Hepatocyte (in vitro differentiated cells): Measurements from ENCODE around the gene BAIAP2L1. TPM values are rescaled to one million over a fixed set of nuclear protein-coding genes. Genes with fewer than 3 reads are reported as not detected.

Source experiments
- DNase-seq: peaks from one replicate; pipeline ENCODE4 v3.0.0-alpha.2; 2016; ENCODE audit warnings: low spot score
- H2AFZ ChIP-seq: fragments of 200-600 bp; sonication (generic); 2 replicates; pipeline ENCODE4 v1.6.0; 2016; ENCODE audit warnings: antibody characterized with exemption, mild to moderate bottlenecking
- H3K27ac ChIP-seq: fragments of 200-600 bp; sonication (generic); 2 replicates; pipeline ENCODE4 v1.5.1; 2016; ENCODE audit warnings: mild to moderate bottlenecking
- H3K27me3 ChIP-seq: fragments of 200-600 bp; sonication (generic); 2 replicates; pipeline ENCODE4 v1.6.1; 2016
- H3K36me3 ChIP-seq: fragments of 200-600 bp; sonication (generic); replicated peaks from 2 replicates; pipeline ENCODE4 v1.5.1; 2016; ENCODE audit warnings: low read depth; ENCODE audit not compliant: insufficient read depth
- H3K4me1 ChIP-seq: fragments of 200-600 bp; sonication (generic); 2 replicates; pipeline ENCODE4 v1.5.1; 2016; ENCODE audit warnings: mild to moderate bottlenecking, moderate library complexity; ENCODE audit not compliant: insufficient read depth
- H3K4me2 ChIP-seq: fragments of 200-600 bp; sonication (generic); 2 replicates; pipeline ENCODE4 v1.6.0; 2016
- H3K4me3 ChIP-seq: fragments of 200-600 bp; sonication (generic); 2 replicates; pipeline ENCODE4 v1.5.1; 2016; ENCODE audit warnings: mild to moderate bottlenecking
- H3K79me2 ChIP-seq: fragments of 200-600 bp; sonication (generic); 2 replicates; pipeline ENCODE4 v1.6.0; 2017; ENCODE audit warnings: mild to moderate bottlenecking
- H3K9me2 ChIP-seq: fragments of 200-600 bp; sonication (generic); replicated peaks from 2 replicates; pipeline ENCODE4 v1.6.0; 2017; ENCODE audit warnings: mild to moderate bottlenecking; ENCODE audit not compliant: insufficient read depth
- H3K9me3 ChIP-seq: fragments of 200-600 bp; sonication (generic); 2 replicates; pipeline ENCODE4 v1.5.1; 2016; ENCODE audit warnings: low read depth, mild to moderate bottlenecking
- H4K20me1 ChIP-seq: fragments of 200-600 bp; sonication (generic); 2 replicates; pipeline ENCODE4 v1.6.0; 2016; ENCODE audit warnings: mild to moderate bottlenecking; ENCODE audit not compliant: insufficient read depth, poor library complexity, severe bottlenecking
- EZH2 ChIP-seq: fragments of 200-600 bp; sonication (generic); IDR thresholded peaks from 2 replicates; pipeline ENCODE4 v1.6.1; 2016; ENCODE audit warnings: antibody characterized with exemption, mild to moderate bottlenecking, borderline replicate concordance
- EZH2phosphoT487 ChIP-seq: fragments of 200-600 bp; sonication (generic); IDR thresholded peaks from one replicate; pipeline ENCODE4 v1.6.1; 2018; ENCODE audit warnings: antibody characterized with exemption, mild to moderate bottlenecking, low read depth, moderate library complexity; ENCODE audit not compliant: unreplicated experiment, severe bottlenecking
- WGBS: methylation state at CpG from one replicate; pipeline ENCODE4 v1.1.6; 2016; ENCODE audit warnings: low lambda C conversion rate; ENCODE audit errors: missing lambda C conversion rate; 5-methylcytosine and 5-hydroxymethylcytosine counted together
- polyA plus RNA-seq: library from polyadenylated mRNA; unstranded; fragments of >200 nt; fragmentation: Nextera tagmentation; extraction: Ambion mirVana; gene quantifications from 2 replicates; pipeline ENCODE4 v1.2.1, GENCODE V29; 2016
- total RNA-seq: library from RNA; depleted of rRNA; stranded (reverse); fragments of >200 nt; gene quantifications from 2 replicates; pipeline ENCODE4 v1.2.3, GENCODE V29; 2014
- TF ChIP-seq, protein P1 (sequence below): fragments of 200-600 bp; sonication (generic); IDR thresholded peaks from 2 replicates; pipeline ENCODE4 v1.5.1; 2016; ENCODE audit warnings: antibody characterized with exemption, mild to moderate bottlenecking; ENCODE audit not compliant: poor library complexity

The BAIAP2L1 gene
- total and polyA plus RNA-seq, 2 experiments from 2014 or later = 25.4 to 32.0 TPM

DNA sequence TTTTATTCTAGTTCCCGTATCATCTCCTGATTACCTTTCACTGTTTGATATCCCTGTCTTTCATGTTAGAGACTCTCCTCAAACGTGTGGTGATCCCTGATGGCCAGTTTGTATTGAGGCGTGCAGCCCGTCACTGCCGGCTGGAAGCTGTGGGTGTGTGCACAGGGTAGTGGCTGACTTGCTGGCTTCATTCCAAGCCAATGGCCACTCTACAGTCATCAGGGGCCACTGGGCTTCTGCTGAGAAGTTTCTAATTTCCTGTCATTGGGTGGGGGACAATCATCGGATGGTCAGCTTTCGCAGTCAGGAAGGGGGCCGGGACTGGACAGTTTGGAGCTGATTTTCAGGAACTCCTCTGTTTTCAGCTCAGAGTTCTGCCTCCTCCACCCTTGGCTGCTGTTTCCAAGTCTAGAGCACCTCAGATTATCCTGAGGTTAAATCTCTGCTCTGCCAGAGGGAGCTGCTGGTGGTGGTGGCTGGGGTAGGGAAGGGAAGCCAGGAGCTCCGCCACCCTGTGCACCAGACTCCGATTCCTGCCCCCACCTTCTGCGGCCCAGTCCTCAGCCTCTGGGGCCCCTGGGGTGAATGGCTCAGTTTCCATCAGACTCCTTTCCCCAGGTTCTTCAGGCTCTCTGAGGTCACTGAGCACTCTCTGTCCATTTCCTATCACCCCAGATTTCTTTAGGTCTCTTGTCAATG lies 34.9 kb downstream of the BAIAP2L1 start:
- no peaks in the 10 kb centered on the region for H4K20me1 ChIP-seq
- no peaks in the 10 kb centered on the region for H3K27me3 ChIP-seq
- TF ChIP-seq EZH2 = no peak
- TF ChIP-seq EZH2phosphoT487 = no peak
- TF ChIP-seq, protein P1, sequence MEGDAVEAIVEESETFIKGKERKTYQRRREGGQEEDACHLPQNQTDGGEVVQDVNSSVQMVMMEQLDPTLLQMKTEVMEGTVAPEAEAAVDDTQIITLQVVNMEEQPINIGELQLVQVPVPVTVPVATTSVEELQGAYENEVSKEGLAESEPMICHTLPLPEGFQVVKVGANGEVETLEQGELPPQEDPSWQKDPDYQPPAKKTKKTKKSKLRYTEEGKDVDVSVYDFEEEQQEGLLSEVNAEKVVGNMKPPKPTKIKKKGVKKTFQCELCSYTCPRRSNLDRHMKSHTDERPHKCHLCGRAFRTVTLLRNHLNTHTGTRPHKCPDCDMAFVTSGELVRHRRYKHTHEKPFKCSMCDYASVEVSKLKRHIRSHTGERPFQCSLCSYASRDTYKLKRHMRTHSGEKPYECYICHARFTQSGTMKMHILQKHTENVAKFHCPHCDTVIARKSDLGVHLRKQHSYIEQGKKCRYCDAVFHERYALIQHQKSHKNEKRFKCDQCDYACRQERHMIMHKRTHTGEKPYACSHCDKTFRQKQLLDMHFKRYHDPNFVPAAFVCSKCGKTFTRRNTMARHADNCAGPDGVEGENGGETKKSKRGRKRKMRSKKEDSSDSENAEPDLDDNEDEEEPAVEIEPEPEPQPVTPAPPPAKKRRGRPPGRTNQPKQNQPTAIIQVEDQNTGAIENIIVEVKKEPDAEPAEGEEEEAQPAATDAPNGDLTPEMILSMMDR = no peak
- peaks cover 55% of the 10 kb centered on the region for H3K79me2 ChIP-seq
- no peak overlapping the region for H3K4me3 ChIP-seq
- no peak overlapping the region for H3K4me2 ChIP-seq
- WGBS = 97% methylated on average over 11 of the region's 11 CpGs
- no peaks in the 10 kb centered on the region for H3K9me2 ChIP-seq
- no peaks in the 10 kb centered on the region for H3K9me3 ChIP-seq
- no peaks in the 10 kb centered on the region for H3K4me1 ChIP-seq
- no peak overlapping the region for H3K27ac ChIP-seq
- no peak overlapping the region for H2AFZ ChIP-seq
- DNase-seq = no peak
- H3K36me3 ChIP-seq = no peaks in the 10 kb centered on the region

DNA sequence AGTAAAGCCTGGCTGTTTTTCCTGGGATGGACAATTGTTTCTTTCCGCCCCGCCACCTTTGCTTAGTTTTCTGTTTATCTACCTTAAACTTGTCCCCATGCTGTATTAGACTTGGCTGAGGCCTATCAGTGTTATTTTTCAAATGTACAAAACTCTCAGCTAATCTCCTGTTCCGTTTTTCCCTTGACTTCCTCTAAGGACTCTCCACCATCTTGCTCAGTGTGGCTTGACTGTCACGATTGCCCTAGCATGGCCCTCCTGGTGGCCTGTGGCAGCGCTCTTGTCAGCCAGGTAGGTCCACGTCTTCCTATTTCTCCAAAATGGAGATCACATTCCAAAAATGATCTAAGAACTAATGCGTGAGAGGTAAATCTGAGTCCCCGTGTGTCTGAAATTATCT lies 36.7 kb downstream of the BAIAP2L1 start:
- Histone ChIP-seq H4K20me1 (no peaks in the 10 kb centered on the region), H3K9me3 (no peaks in the 10 kb centered on the region), H2AFZ (no peak overlapping the region), H3K4me2 (no peak overlapping the region), H3K79me2 (peaks cover 43% of the 10 kb centered on the region), H3K27ac (no peak overlapping the region), H3K36me3 (no peaks in the 10 kb centered on the region), H3K4me3 (no peak overlapping the region), H3K27me3 (no peaks in the 10 kb centered on the region), H3K9me2 (no peaks in the 10 kb centered on the region), H3K4me1 (peaks cover 9% of the 10 kb centered on the region)
- TF ChIP-seq EZH2phosphoT487 = no peak
- TF ChIP-seq EZH2 = no peak
- TF ChIP-seq, protein P1 = no peak
- DNase-seq = no peak
- 95% methylated on average over 8 of the region's 8 CpGs for WGBS

DNA sequence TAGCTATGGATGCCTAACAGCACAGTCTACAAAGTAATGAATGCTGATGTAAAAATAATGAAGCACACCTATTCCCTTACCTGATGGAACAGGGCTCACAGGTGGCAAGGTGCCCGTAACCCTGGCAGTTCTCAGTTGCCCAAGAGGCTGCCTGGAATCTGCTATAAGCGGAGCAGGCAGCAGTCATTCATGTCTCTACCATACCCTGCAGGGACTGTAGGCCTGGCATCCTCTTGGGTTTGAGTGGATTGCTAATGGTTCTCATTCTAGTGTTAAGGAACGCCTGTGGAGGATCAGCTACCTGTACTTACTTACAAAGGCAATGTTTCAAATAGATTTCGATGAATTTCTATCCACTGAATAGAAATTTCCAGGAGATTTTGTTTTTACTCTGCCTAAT lies 38.4 kb downstream of the BAIAP2L1 start:
- Histone ChIP-seq H3K79me2 (peaks cover 29% of the 10 kb centered on the region), H3K27me3 (no peaks in the 10 kb centered on the region), H4K20me1 (no peaks in the 10 kb centered on the region), H3K9me2 (no peaks in the 10 kb centered on the region), H3K36me3 (no peaks in the 10 kb centered on the region), H3K27ac (no peak overlapping the region), H3K4me1 (peaks cover 9% of the 10 kb centered on the region), H2AFZ (no peak overlapping the region), H3K4me3 (no peak overlapping the region), H3K4me2 (no peak overlapping the region), H3K9me3 (no peaks in the 10 kb centered on the region)
- 84% methylated on average over 4 of the region's 4 CpGs for WGBS
- no peak for DNase-seq
- TF ChIP-seq EZH2phosphoT487 = no peak
- no peak for TF ChIP-seq EZH2
- TF ChIP-seq, protein P1 = no peak
